Calu3 (cell line): ENCODE measurements around the gene DUSP10. TPM values are rescaled to one million over a fixed set of nuclear protein-coding genes. Genes with fewer than 3 reads are reported as not detected.

Experiments
- BruUV-seq: library from RNA; stranded (reverse); fragments of 400-500 nt; replicated peaks from 2 replicates; lab custom pipeline; 2021; lab: Mats Ljungman, UMichigan
- CTCF ChIA-PET: fragments of 300-600 bp; sonication (Branson Sonifier 250); formaldehyde crosslinking; loops from one replicate; lab custom pipeline; 2022; ENCODE audit warnings: antibody characterized with exemption; lab: Charles Lee
- DNase-seq: peaks from one replicate; pipeline ENCODE4 v3.0.0; 2022
- H3K27ac Mint-ChIP-seq: one replicate; pipeline ENCODE4 v1.8.0; 2022; ENCODE audit warnings: mixed read lengths; ENCODE audit not compliant: unreplicated experiment
- H3K27me3 Mint-ChIP-seq: one replicate; pipeline ENCODE4 v1.8.0; 2022; ENCODE audit warnings: mixed read lengths; ENCODE audit not compliant: unreplicated experiment
- H3K36me3 Mint-ChIP-seq: one replicate; pipeline ENCODE4 v1.8.0; 2022; ENCODE audit warnings: mild to moderate bottlenecking, moderate library complexity, mixed read lengths; ENCODE audit not compliant: insufficient read depth, unreplicated experiment
- H3K4me1 Mint-ChIP-seq: one replicate; pipeline ENCODE4 v1.8.0; 2022; ENCODE audit warnings: mild to moderate bottlenecking, low read depth, mixed read lengths; ENCODE audit not compliant: unreplicated experiment
- H3K4me3 Mint-ChIP-seq: one replicate; pipeline ENCODE4 v1.8.0; 2022; ENCODE audit warnings: mild to moderate bottlenecking, low read depth, moderate library complexity, mixed read lengths; ENCODE audit not compliant: unreplicated experiment
- H3K9me3 Mint-ChIP-seq: one replicate; pipeline ENCODE4 v1.8.0; 2022; ENCODE audit warnings: low read depth, mixed read lengths; ENCODE audit not compliant: unreplicated experiment
- intact Hi-C: fragments of 100-400 bp; cut with micrococcal nuclease; formaldehyde crosslinking; loops from one replicate; pipeline ENCODE4 v1.10.0; 2022; ENCODE audit not compliant: unreplicated experiment
- total RNA-seq: library from RNA; stranded (reverse); gene quantifications from 2 replicates; pipeline ENCODE4 v1.2.3, GENCODE V29; 2022
- TF ChIP-seq, protein P1 (sequence below): fragments of 200-600 bp; IDR thresholded peaks from one replicate; pipeline ENCODE4 v1.8.0; 2022; ENCODE audit warnings: antibody characterized with exemption; ENCODE audit not compliant: unreplicated experiment

DUSP10 gene
- total RNA-seq, 1 experiment from 2014 or later = 55.1 TPM

DNA sequence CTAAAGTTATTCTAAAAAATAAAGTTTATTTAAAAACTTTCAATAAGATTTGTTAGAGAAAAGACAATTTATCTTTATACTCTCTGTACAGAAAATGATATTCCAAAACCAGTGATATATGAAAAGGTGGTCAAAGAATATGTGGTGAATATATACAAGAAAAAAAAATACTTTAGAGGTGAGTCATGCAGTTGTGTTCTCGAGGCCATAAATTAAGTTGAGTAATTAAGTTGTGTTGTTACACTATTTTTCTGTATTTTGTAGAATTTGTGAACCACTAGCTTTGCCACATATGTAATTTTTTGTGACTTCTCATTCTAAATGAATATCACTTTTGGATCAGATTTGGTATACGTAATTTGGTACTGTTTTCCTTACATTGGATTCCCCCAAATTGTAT lies 23.6 kb upstream of the DUSP10 start:
- Mint-ChIP-seq H3K4me1 (peaks cover 9% of the 10 kb centered on the region), H3K27ac (no peak overlapping the region), H3K27me3 (no peaks in the 10 kb centered on the region), H3K36me3 (no peaks in the 10 kb centered on the region), H3K4me3 (no peak overlapping the region), H3K9me3 (no peaks in the 10 kb centered on the region)
- intact Hi-C loops = no loop called here
- BruUV-seq = no TSS peak
- CTCF ChIA-PET = no interaction called here
- TF ChIP-seq, protein P1, sequence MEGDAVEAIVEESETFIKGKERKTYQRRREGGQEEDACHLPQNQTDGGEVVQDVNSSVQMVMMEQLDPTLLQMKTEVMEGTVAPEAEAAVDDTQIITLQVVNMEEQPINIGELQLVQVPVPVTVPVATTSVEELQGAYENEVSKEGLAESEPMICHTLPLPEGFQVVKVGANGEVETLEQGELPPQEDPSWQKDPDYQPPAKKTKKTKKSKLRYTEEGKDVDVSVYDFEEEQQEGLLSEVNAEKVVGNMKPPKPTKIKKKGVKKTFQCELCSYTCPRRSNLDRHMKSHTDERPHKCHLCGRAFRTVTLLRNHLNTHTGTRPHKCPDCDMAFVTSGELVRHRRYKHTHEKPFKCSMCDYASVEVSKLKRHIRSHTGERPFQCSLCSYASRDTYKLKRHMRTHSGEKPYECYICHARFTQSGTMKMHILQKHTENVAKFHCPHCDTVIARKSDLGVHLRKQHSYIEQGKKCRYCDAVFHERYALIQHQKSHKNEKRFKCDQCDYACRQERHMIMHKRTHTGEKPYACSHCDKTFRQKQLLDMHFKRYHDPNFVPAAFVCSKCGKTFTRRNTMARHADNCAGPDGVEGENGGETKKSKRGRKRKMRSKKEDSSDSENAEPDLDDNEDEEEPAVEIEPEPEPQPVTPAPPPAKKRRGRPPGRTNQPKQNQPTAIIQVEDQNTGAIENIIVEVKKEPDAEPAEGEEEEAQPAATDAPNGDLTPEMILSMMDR = no peak
- no peak for DNase-seq

DNA sequence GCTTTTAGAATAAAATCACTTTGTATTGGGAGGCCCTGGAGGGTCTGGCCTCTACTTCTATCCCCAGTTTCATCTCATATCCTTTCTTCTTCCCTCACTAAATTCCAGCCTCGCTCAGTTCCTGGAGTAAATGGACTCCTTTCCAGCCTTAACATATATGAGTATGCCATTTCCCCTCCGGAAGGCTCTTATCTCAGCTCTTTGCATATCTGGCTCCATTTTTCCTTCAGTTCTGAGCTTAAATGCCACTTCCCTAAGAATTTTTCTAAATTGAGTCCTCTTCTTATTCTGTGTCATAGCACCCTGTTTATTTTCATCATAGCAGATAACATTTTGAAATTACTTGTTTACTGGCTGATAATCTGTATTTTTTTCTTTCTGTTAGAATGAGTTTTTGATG lies 20.2 kb upstream of the DUSP10 start:
- CTCF ChIA-PET = no interaction called here
- no peak for DNase-seq
- Mint-ChIP-seq H3K27me3 (no peaks in the 10 kb centered on the region), H3K4me3 (no peak overlapping the region), H3K9me3 (no peaks in the 10 kb centered on the region), H3K27ac (no peak overlapping the region), H3K4me1 (peaks cover 30% of the 10 kb centered on the region), H3K36me3 (no peaks in the 10 kb centered on the region)
- intact Hi-C loops = no loop called here
- BruUV-seq = no TSS peak
- TF ChIP-seq, protein P1 = no peak

DNA sequence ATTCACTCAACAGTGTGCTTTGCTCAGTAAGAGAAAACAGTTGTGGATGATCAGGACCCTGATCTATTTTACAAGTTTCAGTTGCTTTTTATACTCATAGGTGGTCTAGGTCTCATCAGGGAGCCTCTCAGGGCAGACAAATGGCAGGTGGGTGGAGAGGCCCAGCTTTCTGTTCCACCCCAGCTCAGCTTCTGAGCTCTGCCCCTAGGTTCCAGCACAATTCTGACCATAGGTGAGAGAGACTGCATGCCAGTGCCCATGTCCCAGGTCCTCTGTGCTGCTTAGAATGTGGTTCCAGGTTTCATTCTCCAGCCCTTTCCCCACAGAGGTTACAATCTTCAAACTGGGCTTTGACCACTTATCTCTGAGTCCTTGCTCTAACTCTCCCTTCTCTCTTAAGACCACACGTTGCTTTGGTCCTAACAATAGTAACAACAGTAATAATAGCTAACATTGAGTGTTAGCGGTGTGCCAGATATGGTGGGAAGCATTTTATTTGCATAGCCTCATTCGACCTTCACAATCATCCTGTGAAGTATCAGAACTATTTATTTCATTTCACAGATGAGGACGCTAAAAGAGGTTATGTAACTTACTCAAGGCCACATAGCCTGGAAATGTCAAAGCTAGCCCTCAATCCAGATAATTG lies 19.6 kb upstream of the DUSP10 start:
- CTCF ChIA-PET = no interaction called here
- no TSS peak for BruUV-seq
- H3K27me3 Mint-ChIP-seq = no peaks in the 10 kb centered on the region
- peaks cover 31% of the 10 kb centered on the region for H3K4me1 Mint-ChIP-seq
- DNase-seq = no peak
- H3K36me3 Mint-ChIP-seq = no peaks in the 10 kb centered on the region
- no peak overlapping the region for H3K4me3 Mint-ChIP-seq
- H3K27ac Mint-ChIP-seq = no peak overlapping the region
- H3K9me3 Mint-ChIP-seq = no peaks in the 10 kb centered on the region
- TF ChIP-seq, protein P1 = no peak
- intact Hi-C loops = no loop called here

DNA sequence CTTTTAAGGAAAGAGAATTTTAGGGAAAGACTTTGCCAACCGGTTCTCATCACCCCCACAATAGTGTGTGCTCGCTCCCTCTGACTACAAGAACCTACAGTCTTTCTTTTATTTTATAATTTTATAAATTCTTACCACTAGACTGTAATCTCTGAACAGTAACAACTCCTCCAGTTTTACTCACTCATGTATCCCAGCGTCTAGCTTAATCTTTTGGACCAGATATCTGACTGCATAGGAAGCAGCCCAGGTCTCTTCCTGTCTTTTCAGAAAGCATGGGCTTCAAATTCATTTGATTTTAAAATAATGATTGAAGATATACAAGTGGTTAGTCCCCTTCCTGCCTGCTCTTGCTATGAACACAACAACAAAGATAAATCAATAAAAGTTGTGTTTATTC lies 19.0 kb upstream of the DUSP10 start:
- DNase-seq = no peak
- no peaks in the 10 kb centered on the region for H3K27me3 Mint-ChIP-seq
- intact Hi-C loops = no loop called here
- H3K27ac Mint-ChIP-seq = no peak overlapping the region
- no peak overlapping the region for H3K4me3 Mint-ChIP-seq
- no peaks in the 10 kb centered on the region for H3K36me3 Mint-ChIP-seq
- CTCF ChIA-PET = no interaction called here
- TF ChIP-seq, protein P1 = no peak
- H3K4me1 Mint-ChIP-seq = peaks cover 37% of the 10 kb centered on the region
- no TSS peak for BruUV-seq
- peaks cover 3% of the 10 kb centered on the region for H3K9me3 Mint-ChIP-seq
